Kidney epithelial cell (primary cell): ENCODE measurements around the gene YBX2. TPM values are rescaled to one million over a fixed set of nuclear protein-coding genes. Genes with fewer than 3 reads are reported as not detected.

Experiments
- DNase-seq: peaks from one replicate; pipeline ENCODE4 v3.0.0-alpha.2; 2010; ENCODE audit warnings: low read depth
- H3K27me3 ChIP-seq: 2 replicates; pipeline ENCODE4 v1.6.0; 2011; ENCODE audit warnings: low read length; ENCODE audit not compliant: control insufficient read depth, insufficient read depth
- H3K36me3 ChIP-seq: 2 replicates; pipeline ENCODE4 v1.5.1; 2011; ENCODE audit warnings: low read length; ENCODE audit not compliant: control insufficient read depth, insufficient read depth
- H3K4me3 ChIP-seq: 2 replicates; pipeline ENCODE4 v1.5.1; 2011; ENCODE audit warnings: low read depth, mild to moderate bottlenecking, control low read depth, low read length
- CTCF ChIP-seq: IDR thresholded peaks from 2 replicates; pipeline ENCODE4 v1.5.1; 2011; ENCODE audit warnings: mild to moderate bottlenecking, moderate library complexity, low read length, control low read depth, inconsistent platforms; ENCODE audit not compliant: insufficient read depth, poor library complexity, severe bottlenecking
- total RNA-seq: library from RNA; depleted of rRNA; stranded (reverse); fragments of >200 nt; gene quantifications from 2 replicates; pipeline ENCODE4 v1.2.3, GENCODE V29; 2015

YBX2 gene
- total RNA-seq, 1 donor from 2014 or later: 0.08 TPM

GRCh38 chr17:7317161-7317803 is 22.8 kb upstream of the YBX2 start:
- peaks cover 6% of the 10 kb centered on the region for H3K36me3 ChIP-seq
- no peak overlapping the region for H3K4me3 ChIP-seq
- H3K27me3 ChIP-seq: no peaks in the 10 kb centered on the region
- DNase-seq: no peak
- TF ChIP-seq CTCF: no peak

GRCh38 chr17:7315570-7316235 is 21.3 kb upstream of the YBX2 start:
- DNase-seq: no peak

GRCh38 chr17:7314719-7315569 is 20.5 kb upstream of the YBX2 start, which contains the start of gene GPS2:
Gene GPS2, minus strand, starts transcription at chr17:7315360. Its CDS starts 308 bp downstream, at chr17:7315052.
- no peak for DNase-seq
- peak within 1 kb of the TSS; percentile 69 for H3K4me3 ChIP-seq
- peaks cover 7% of the 10 kb centered on the region for H3K36me3 ChIP-seq

More at GRCh38 chr17:7315570-7316235, 21.3 kb upstream of the YBX2 start:
- Histone ChIP-seq H3K36me3 (peaks cover 6% of the 10 kb centered on the region), H3K27me3 (no peaks in the 10 kb centered on the region), H3K4me3 (peak overlapping the region; percentile 69)
- TF ChIP-seq CTCF: no peak

GRCh38 chr17:7313890-7314718 is 19.7 kb upstream of the YBX2 start:
- peaks cover 10% of the 10 kb centered on the region for H3K36me3 ChIP-seq

More at GRCh38 chr17:7314719-7315569, 20.5 kb upstream of the YBX2 start, which contains the start of gene GPS2:
- TF ChIP-seq CTCF: no peak
- no peaks in the 10 kb centered on the region for H3K27me3 ChIP-seq

More at GRCh38 chr17:7313890-7314718, 19.7 kb upstream of the YBX2 start:
- no peaks in the 10 kb centered on the region for H3K27me3 ChIP-seq
- TF ChIP-seq CTCF: no peak
- peak overlapping the region; percentile 69 for H3K4me3 ChIP-seq
- no peak for DNase-seq
